PFSK-1 (cell line): ENCODE data around the gene TATDN2.

ENCODE experiments used
- FOXP2 ChIP-seq: optimal IDR thresholded peaks from 2 replicates; pipeline ENCODE3; 2011; ENCODE audit warnings: borderline replicate concordance, control low read depth, inconsistent platforms; ENCODE audit not compliant: insufficient read depth; ENCODE audit errors: extremely low read length, extremely low read depth
- POLR2AphosphoS5 ChIP-seq: IDR thresholded peaks from 2 replicates; pipeline ENCODE4 v1.6.1; 2012; ENCODE audit warnings: low read depth, mild to moderate bottlenecking, control low read depth, low read length, moderate library complexity
- SIN3A ChIP-seq: IDR thresholded peaks from 2 replicates; pipeline ENCODE4 v1.6.1; 2012; ENCODE audit warnings: mild to moderate bottlenecking, low read length, moderate library complexity, borderline replicate concordance; ENCODE audit not compliant: insufficient read depth
- TAF1 ChIP-seq: IDR thresholded peaks from 2 replicates; pipeline ENCODE4 v1.6.1; 2012; ENCODE audit warnings: low read length, control low read depth, borderline replicate concordance; ENCODE audit not compliant: insufficient read depth
- TF ChIP-seq, protein P1 (sequence below), 2 experiments: IDR thresholded peaks; 2 replicates each; pipeline versions ENCODE4 v1.6.1 to v1.8.0; 2011 to 2012; ENCODE audit warnings: low read depth in 2 of 2, low read length in 2 of 2, control low read depth in 1 of 2, inconsistent platforms in 1 of 2, mild to moderate bottlenecking in 1 of 2, moderate library complexity in 1 of 2; ENCODE audit not compliant: insufficient read depth in 1 of 2

Gene TATDN2

GRCh38 chr3:10274601-10275000 is 26.3 kb downstream of the TATDN2 start:
- TF ChIP-seq, protein P1, sequence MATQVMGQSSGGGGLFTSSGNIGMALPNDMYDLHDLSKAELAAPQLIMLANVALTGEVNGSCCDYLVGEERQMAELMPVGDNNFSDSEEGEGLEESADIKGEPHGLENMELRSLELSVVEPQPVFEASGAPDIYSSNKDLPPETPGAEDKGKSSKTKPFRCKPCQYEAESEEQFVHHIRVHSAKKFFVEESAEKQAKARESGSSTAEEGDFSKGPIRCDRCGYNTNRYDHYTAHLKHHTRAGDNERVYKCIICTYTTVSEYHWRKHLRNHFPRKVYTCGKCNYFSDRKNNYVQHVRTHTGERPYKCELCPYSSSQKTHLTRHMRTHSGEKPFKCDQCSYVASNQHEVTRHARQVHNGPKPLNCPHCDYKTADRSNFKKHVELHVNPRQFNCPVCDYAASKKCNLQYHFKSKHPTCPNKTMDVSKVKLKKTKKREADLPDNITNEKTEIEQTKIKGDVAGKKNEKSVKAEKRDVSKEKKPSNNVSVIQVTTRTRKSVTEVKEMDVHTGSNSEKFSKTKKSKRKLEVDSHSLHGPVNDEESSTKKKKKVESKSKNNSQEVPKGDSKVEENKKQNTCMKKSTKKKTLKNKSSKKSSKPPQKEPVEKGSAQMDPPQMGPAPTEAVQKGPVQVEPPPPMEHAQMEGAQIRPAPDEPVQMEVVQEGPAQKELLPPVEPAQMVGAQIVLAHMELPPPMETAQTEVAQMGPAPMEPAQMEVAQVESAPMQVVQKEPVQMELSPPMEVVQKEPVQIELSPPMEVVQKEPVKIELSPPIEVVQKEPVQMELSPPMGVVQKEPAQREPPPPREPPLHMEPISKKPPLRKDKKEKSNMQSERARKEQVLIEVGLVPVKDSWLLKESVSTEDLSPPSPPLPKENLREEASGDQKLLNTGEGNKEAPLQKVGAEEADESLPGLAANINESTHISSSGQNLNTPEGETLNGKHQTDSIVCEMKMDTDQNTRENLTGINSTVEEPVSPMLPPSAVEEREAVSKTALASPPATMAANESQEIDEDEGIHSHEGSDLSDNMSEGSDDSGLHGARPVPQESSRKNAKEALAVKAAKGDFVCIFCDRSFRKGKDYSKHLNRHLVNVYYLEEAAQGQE (IDR thresholded peaks at IDR 0.05; ENCODE audit: insufficient read depth in 1 of 2, low read depth in 2 of 2, low read length in 2 of 2) = no peak
- TF ChIP-seq SIN3A (no peak), FOXP2 (no peak), POLR2AphosphoS5 (no peak)

- TF ChIP-seq SIN3A (no peak), TAF1 (no peak), POLR2AphosphoS5 (no peak), FOXP2 (no peak)
- TF ChIP-seq, protein P1 (IDR thresholded peaks at IDR 0.05; ENCODE audit: insufficient read depth in 1 of 2, low read depth in 2 of 2, low read length in 2 of 2) = no peak
These were observed 28.9 kb downstream of the TATDN2 start for GRCh38 chr3:10277115-10277625.

DNA sequence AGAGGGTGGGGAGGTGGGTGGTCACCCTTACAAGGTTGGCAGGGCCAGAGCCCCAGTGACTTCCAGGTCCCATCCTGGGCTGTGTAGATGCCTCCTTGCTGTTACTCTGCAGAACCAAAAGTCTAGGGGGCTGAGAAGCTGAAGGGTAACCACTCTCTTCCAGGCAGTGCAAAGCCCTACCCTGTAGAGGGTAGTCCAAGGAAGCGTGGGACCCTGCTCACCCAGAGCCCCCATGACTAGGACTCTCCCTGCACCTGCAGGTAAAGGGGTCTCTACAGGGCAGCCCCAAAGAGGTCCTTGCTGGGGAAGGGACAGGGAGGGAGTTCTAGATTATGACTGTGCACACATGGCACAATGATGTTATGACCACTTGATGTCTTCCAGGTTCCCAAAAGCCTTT is 30.2 kb downstream of the TATDN2 start:
- TF ChIP-seq, protein P1 (IDR thresholded peaks at IDR 0.05; ENCODE audit: insufficient read depth in 1 of 2, low read depth in 2 of 2, low read length in 2 of 2) = no peak
- TF ChIP-seq FOXP2 = no peak
- no peak for TF ChIP-seq POLR2AphosphoS5
- no peak for TF ChIP-seq SIN3A
- no peak for TF ChIP-seq TAF1

GRCh38 chr3:10279384-10280176 is 31.3 kb downstream of the TATDN2 start:
- no peak for TF ChIP-seq TAF1
- TF ChIP-seq FOXP2 = no peak
- TF ChIP-seq SIN3A = no peak
- TF ChIP-seq, protein P1 (IDR thresholded peaks at IDR 0.05; ENCODE audit: insufficient read depth in 1 of 2, low read depth in 2 of 2, low read length in 2 of 2) = no peak
- TF ChIP-seq POLR2AphosphoS5 = no peak

GRCh38 chr3:10280177-10280529 is 31.9 kb downstream of the TATDN2 start:
- TF ChIP-seq POLR2AphosphoS5 (no peak), SIN3A (no peak), TAF1 (no peak), FOXP2 (no peak)
- TF ChIP-seq, protein P1 (IDR thresholded peaks at IDR 0.05; ENCODE audit: insufficient read depth in 1 of 2, low read depth in 2 of 2, low read length in 2 of 2) = no peak
